NCI-H526 treated with DMSO at 0.1 percent for 48 hours (cell line): Measurements from ENCODE around the gene ZFYVE26.
A peak's percentile ranks its signal among the peaks of the same experiment; 100 is the strongest.
"Not testable (repeated sequence)": the region's sequence is repeated elsewhere in the genome, so short reads cannot be mapped to it uniquely, and the experiment has no call there.

Experiments used
- DNase-seq: peaks from one replicate; lab custom pipeline; 2025; lab: John Stamatoyannopoulos, UW

Gene ZFYVE26

DNA sequence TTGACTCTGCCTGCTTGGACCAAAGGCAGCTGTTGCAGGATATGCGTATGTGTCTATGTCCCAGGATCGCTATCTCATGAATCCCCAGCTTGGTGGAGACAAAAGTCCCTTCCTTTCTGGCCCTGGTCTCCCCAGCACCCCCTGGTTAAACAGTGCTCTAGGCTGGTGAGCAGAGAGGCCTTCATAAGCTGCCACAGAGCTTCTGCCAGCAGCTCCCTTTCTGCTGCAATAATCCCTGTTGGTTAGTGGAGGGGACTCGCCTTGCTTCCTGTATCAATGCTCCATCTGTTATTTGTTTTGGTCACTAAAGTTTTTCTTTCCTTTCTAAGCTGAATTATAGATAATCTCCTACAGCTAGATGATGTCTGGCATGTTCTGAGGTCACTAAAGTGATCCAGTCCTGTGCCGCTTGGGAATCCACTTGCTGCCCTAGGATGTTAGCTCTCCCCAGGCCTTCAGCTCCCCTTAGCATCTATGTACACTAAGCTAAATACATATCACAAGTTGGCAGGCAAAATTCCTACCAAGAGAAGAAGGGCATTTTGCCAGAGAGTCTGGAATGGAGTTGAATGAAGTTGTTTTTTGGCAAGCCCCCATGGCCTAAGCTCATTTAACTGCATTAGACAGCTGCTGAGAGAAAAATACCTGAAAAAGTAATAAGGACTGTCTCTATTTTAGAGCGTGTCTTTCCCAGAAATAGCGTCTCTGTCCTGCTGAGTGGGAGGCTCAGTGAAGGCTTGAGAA is 66.9 kb downstream of the ZFYVE26 start:
- DNase-seq = no peak

DNA sequence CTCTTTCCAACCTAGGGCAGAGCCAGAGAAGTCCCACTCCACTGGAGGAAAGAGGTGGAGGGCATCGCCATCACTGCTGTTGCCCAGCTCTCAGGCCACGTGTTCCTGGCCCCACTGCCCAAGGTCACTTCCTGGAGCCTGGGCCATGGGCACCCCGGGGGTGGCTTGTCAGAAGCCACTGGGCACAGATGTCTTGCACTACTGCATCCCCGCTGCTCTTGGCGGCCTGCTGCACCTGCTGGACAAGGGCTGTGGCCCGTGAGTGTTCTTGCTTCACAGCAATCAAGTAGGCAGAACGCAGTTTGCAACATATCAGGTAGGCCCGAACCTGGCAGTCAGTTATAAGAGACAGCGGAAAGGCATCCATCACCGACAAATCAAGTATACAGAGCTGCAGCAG is 68.1 kb downstream of the ZFYVE26 start:
- no peak for DNase-seq

DNA sequence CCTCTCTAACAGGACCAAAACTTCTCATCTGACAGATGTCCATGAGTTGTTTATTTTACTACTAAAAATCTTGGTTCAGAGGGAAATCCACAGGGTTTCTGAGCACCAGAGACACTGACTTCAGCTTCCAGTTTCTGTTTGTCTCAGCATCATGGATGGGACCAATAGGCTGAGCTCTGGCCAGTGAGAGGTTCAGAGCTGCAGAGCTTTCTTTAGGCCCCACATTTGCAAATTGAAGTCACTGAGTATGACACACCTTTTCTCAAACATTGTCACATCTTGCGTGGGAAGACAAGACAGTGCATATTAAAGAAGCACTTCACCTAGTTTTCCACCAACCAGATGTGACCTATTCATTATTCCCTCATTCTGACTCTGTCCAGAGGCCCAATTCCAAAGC is 69.5 kb downstream of the ZFYVE26 start:
- no peak for DNase-seq

DNA sequence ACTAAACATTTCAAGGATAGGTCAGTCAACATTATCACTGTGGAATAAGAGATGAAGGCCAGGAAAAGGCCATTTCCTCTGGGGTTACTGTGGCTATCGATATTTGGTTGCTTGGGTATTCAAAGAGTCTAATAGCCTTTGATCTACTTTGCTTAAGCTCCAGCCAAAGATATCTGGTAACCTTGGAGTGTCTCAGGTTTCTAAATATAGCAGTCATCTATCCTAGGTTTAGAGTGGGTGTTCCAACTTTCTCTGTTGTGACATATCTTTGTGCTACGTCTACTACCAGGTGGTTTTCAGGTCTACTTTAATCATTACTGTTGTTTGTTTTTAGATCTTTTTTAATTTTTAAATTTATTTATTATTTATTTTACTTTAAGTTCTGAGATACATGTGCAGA is 72.3 kb downstream of the ZFYVE26 start:
- no peak for DNase-seq

DNA sequence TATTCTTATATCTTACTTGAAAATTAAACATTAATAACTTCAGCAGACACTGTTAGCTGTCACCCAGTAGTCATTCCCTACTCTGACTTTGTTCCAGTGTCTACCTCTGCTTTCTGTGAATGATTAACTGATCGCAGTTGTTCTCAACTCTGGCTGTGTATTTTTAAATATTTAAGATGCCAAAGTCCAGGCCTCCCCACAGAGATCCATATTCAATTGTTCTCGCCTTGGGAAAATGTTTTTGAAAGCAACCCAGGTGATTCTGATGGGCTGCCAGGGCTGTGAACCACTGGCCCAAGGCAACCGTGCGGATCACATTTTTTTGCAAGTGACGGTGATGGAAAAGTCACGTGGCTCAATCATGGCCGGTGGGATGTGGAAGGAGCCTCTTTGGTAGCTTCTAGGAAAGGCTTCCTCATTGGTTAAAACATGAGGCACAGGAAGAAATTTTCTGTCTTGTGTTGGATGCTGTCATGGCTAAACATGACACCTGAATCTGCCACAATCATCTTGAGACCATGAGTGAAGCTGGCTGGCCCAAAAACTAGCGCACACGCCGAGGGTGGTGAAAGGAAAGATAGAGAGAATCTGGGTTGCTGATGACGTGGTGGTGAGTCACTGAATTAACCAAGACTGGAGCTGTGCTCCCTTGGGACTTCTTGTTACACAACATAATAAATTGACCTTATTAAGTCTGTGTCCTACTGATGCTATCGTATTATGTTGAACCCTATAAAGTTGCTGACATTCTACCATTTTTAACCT is 77.5 kb downstream of the ZFYVE26 start:
- DNase-seq = peak; percentile 26

DNA sequence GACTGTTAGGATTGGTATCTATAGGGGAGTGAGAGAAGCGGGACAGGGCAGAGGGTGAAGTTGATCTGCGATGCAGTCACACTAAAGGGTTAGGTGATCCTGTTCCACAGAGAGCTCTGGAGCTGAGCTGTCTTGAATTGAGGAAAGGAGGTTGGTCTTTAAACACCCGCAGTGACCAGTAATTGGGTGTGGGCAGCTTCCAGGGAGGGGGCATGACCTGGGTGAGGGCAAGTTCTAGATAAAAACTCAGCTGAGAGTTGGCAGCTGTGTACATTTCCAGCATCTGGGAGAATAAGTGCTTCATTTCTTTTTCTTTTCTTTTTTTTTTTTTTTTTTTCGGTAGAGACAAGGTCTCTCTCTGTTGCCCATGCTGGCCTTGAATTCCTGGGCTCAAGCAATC is 79.6 kb downstream of the ZFYVE26 start:
- DNase-seq = no peak

DNA sequence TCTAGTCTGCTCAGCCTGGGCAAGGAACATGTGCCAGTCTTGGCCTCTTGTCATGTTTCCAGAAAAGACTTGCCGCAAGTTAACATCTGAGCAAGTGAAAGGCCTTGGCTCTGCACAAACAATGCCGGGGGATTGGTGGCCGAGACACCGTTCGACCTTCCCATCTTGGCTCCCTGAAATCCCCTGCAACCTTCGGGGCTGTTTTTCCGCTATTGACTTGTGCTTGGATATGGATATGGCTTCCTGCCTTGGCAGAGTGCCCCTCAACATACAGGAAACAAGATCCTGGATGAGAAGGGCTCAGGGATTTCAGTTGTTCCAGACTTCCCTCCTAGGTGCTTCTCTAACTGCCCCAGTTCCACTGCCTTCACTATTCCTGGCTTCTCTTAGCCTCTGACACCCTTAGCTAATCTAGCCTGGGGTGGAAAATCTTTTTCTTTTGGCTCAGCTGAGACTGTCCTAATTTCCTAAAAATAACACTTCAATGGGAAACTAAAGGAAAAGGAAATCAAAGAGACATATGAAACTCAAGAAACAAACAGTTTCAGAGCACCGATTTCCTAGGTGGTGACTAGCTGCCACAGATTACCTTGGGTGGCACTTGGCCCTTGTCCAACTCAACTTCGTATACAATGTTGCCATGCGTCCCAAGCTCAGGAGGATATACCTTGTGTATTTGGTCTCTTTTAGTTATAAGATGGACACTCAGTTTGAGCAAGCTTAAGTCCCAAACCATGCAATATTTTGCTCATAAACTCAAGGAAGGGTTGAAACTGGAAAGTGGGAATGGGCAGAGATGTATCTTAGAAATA is 80.8 kb downstream of the ZFYVE26 start:
- DNase-seq = no peak

DNA sequence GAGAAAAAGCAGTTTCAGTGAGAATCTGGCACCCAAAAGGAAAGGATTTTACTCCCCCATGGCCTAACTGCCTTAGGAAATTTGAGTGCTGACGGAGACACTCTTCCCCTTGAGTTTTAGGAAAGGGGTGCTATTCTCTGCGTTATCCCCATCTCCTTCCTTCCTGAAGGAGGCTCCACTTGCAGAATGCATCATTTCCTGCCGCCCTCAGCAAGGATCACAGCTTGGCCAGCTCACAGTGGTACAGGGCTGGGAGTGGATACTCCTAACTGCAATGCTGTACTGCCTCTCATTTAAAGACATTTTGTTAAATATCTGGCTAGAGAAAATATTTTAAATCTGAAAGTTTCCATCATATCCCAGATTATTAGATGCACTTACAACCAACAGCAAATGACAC is 81.7 kb downstream of the ZFYVE26 start:
- DNase-seq = no peak

DNA sequence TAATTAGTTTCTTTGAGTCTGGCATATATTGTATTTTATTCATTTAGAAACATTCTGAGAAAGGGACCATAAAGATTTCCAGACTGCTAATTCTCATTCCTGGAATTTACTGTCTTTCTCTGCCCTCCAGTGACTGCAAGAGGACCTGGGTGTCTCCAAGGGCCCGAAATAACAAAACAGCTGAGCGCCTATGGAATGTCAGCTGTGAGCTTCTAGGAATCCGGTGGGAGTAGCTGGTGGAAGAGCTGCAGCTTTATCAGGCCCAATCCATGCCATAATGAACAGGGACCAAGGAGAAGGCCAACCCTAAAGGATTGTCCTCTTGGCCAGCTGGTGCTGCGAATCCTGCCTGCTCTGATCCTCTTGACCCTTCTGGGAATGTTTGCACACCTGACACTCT is 82.8 kb downstream of the ZFYVE26 start:
- no peak for DNase-seq

DNA sequence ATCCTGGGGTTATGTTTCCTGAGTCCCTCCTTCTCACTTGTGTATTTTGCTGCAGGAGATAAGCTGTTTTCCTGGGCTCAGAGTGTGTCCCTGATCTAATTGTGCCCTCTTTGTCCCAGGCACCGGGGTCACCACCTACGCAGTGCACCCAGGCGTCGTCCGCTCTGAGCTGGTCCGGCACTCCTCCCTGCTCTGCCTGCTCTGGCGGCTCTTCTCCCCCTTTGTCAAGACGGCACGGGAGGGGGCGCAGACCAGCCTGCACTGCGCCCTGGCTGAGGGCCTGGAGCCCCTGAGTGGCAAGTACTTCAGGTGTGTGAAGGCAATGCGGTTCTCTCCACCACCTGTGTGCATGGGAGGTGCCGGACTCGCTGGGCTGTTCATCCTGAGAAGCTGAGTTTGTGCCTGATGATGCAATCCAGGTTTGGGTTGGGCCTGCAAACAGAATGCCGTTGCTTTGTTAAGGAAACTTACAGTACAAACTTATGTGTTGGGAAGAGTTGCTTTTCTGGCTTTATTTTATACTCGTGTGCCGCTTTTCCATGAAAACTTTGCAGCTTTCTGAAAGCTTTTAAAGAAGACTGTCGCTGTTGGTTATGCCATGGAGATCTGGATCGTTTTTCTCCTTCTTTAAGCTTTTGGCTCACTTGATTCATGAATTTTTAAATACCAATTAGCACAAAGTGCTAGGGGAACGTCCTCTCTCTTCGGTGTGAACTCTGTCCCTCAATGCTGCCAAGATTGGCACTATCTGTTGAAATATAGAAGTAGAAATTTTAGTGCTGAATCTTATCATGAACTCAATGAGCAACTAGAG is 87.1 kb downstream of the ZFYVE26 start:
- DNase-seq = no peak

DNA sequence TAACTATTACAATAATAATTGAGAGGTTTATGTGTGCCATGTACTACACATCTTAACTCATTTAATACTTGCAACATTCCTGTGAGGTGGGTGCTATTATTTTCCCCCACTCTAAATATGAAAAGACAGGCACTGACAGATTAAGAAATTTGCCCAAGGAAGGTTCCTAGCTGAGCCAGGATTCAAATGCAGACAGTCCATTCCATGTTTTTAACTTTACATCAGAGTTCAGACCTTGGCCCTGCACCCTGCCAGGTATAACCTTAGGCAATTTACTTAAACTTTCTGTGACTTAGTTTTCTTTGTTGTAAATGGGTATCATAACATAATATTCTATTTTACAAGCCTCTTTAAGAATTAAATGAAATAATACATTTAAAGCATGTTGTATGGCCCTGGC is 88.1 kb downstream of the ZFYVE26 start:
- no peak for DNase-seq

DNA sequence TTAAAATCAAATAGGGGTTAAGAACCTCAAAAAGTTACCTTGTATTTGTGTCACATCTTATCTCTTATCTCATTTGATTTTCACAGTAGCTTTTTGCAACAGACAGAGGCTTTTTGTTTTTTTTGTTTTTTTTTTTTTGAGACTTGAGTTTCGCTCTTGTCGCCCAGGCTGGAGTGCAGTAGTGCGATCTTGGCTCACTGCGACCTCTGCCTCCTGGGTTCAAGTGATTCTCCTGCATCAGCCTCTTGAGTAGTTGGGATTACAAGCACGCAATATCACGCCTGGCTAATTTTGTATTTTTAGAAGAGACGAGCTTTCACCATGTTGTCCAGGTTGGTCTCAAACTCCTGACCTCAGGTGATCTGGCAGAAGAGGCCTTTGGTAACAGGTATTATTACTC is 89.0 kb downstream of the ZFYVE26 start:
- DNase-seq = no peak

DNA sequence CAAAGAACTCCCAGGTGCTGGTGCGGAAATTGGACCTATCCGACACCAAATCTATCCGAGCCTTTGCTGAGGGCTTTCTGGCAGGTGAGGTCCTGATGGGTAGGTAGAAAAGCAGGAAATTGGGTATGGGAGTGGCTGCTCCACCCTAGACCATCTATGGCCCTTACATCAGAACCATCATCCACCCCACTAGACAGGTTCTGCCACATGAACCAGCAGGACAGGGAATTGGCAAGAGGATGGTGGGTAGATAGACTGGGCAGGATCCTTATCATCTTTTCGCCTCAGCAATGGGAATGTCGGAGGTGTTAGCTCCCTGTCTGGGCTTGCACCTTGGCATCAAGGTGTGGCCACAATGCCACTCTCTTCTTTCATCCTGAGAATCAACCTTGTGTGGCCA is 91.2 kb downstream of the ZFYVE26 start:
- no peak for DNase-seq

DNA sequence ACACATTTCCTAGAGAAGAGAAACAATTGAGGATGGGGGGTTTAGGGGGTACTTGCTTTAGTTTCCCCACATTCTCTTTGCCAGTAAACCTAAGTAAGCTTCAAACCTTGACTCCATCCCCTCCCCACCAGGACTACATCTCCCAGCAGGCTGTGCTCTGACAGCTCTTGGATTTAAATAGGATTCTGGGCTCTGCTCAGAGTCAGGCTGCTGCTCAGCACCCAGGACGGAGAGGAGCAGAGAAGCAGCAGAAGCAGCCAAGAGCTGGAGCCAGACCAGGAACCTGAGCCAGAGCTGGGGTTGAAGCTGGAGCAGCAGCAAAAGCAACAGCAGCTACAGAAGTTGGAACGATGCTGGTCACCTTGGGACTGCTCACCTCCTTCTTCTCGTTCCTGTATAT is 94.1 kb downstream of the ZFYVE26 start:
- DNase-seq = no peak

DNA sequence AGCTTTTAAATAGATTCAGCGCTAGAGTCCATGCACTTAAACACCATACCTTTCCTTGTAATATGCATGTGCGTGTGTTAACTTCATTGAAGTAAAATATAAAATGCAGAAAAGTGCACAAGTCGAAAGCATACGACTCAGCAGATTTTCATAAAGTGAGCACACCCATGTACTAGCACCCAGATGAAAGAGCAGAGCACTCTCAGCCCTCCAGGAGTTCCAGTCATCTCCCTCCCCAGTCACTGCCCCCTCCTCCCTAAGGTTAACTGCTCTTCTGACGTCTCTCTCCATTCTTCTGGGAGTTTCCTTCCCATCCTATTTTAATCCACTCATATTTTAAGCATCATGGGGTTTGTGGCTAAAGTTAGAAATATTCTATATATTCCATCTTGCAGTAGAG is 94.5 kb downstream of the ZFYVE26 start:
- DNase-seq = no peak

DNA sequence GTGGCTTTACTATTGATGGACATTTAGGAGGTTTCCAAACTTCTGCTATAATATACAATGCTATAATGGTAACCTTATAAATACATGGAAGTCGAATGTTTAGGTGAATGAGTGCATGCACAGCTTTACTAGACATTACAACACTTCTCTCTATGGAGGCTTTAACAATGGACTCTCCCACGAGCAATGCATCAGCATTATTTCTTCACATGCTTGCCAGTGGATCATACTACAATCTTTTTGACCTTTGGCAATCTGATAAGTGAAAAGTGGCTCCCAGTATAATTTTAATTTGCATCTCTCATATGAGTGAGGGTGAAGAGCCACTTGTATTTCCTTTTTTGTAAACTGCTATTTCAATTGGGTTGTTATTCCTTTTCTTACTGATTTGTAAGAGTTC is 96.5 kb downstream of the ZFYVE26 start:
- no peak for DNase-seq

DNA sequence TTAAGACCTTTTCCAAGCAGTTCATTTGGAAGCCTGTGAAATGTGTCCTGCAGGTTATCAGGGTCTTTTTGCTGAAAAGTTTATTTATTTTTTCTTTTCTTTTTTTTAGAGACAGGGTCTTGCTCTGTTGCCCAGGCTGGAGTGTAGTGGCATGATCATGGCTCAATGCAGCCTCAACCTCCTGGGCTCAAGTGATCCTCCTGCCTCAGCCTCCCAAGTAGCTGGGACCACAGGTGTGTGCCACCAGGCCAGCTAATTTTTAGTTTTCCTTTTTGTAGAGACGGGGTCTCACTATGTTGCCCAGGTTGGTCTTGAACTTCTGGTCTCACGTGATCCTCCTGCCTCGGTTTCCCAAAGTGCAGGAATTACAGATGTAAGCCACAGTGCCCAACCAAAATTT is 97.0 kb downstream of the ZFYVE26 start:
- DNase-seq = not testable (repeated sequence)

DNA sequence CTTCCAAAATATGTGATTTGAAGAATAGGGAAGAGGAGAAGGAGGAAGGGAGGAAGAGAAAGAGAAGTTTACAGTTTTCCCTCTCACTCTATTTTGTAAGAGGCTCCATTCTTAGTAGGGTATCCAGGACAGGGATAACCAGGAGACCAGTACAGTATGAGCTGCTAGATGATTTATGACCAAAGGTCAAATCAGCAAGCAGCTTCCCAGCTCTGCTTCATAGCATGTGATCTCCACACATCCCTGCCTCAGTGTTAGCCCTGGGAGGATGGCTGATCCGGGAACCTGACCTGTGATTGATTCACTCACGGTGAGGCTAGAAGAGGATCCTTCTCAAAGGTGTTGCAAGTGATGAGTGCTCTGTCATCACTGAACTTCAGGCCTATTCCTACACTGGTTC is 98.1 kb downstream of the ZFYVE26 start:
- DNase-seq = no peak

DNA sequence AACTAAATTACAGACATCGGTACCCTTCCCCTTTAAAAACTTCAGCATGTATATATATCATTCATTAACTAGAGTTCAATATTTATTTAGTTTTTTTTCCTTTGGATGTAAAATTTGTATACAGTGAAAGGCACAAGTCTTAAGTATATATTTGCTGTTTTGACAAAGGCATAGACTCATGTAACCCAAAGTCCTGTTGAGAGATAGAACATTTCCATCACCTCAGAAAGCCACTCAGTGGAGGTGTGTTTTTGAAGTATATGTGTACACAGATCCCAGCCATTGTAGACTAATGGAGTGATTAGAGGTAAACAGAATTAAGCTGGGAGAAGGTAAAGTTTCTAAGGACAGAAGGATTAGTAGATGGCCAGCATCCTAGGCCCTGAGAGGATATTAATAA is 99.3 kb downstream of the ZFYVE26 start:
- no peak for DNase-seq

DNA sequence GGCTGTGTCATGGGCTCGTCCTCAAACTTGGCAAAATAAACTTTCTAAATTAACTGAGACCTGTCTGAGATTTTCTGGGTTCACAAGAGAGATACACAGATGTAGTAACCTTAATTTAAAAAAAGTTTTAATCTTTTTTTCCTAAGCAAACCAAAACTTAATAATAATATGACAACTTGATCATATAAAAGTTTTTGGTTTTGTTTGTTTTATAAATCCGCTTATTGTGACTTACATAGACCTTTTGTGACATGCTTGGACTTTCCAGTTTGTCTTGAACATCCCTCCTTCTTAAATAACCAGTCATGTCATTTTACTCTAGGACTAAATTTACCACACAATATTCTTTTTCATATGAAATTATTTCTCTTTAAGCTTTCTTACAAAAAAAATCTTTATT is 106.2 kb downstream of the ZFYVE26 start:
- no peak for DNase-seq

DNA sequence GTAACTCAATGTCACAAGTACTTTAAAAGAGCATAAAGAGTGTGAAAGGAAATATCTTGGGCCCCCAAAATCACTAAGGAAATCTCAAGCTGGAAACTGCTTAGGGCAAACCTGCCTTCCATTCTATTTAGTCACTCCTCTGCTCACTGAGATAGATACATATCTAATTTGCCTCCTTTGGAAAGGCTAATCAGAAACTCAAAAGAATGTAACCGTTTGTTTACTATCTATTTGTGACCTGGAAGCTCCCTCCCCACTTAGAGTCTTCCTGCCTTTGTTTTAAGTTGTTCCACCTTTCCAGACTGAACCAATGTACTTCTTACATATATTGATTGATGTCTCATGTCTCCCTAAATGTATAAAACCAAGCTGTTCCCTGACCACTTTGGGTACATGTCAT is 106.6 kb downstream of the ZFYVE26 start:
- not testable (repeated sequence) for DNase-seq

DNA sequence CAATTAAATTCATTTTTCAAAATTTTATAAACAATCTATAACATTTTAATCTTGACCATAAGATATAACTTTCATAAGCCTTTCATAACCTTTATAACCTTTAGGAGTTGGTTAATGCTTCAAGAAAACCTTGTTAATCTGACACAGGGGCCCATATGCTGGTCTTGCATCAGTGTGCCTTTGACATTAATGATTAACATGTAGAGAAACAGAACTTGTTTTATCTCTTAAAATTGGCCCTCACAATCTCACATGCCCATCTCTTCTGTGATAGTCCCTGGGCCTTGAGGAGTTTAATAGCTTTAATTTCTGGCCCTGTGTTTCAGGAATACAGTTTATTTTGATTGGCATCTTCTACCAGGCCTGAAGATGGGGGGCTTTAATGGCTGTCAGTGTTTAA is 107.0 kb downstream of the ZFYVE26 start:
- not testable (repeated sequence) for DNase-seq
